Measurements from ENCODE around the gene CHST9.

DNA sequence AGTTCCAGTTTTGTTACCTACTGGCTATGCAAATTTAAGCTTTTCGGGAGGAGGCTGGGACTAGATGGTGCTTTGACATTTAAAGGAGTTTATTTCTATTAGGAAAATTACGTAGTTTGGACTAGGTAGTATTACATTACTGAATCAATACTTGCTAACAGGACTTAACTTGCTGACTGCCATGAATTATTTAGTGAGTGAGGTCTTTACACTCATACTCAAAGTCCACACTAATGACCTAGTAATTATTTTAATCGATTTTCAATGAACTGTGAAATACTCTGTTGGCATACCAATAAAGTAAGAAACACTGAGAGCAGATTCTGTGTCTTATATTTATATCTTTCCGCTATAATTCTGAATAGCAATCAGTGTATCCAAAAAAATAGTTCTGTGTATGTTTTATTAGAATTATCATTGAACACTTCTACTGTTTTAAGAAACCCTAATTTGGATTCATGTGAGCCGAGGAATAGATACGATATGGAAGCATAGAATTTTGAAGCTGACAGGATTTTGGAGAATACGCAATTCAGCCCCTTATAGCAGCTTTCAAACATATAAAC is 55.0 kb downstream of the CHST9 start:
- TF ChIP-seq CREB1 (IDR thresholded peaks at IDR 0.05) (no peak), CREB1 (CRISPR knock-in tag; IDR thresholded peaks at IDR 0.05) (no peak), TCF7 (IDR thresholded peaks at IDR 0.05; ENCODE audit: low read depth) (no peak), PRPF4 (IDR thresholded peaks at IDR 0.05; ENCODE audit: low read depth, low read length, poor library complexity, severe bottlenecking) (no peak), POLR2A (IDR thresholded peaks at IDR 0.05; ENCODE audit: insufficient read depth in 1 of 2, low read depth in 2 of 2, low read length in 2 of 2) (no peak), SMARCC2 (IDR thresholded peaks at IDR 0.05) (no peak), BHLHE40 (IDR thresholded peaks at IDR 0.05; ENCODE audit: low read length) (no peak), CCAR2 (optimal IDR thresholded peaks at IDR 0.05; ENCODE audit: low read depth, low read length) (no peak)
- TF ChIP-seq, protein P1, sequence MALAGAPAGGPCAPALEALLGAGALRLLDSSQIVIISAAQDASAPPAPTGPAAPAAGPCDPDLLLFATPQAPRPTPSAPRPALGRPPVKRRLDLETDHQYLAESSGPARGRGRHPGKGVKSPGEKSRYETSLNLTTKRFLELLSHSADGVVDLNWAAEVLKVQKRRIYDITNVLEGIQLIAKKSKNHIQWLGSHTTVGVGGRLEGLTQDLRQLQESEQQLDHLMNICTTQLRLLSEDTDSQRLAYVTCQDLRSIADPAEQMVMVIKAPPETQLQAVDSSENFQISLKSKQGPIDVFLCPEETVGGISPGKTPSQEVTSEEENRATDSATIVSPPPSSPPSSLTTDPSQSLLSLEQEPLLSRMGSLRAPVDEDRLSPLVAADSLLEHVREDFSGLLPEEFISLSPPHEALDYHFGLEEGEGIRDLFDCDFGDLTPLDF (CRISPR knock-in tag; IDR thresholded peaks at IDR 0.05) = no peak
- TF ChIP-seq, protein P2, sequence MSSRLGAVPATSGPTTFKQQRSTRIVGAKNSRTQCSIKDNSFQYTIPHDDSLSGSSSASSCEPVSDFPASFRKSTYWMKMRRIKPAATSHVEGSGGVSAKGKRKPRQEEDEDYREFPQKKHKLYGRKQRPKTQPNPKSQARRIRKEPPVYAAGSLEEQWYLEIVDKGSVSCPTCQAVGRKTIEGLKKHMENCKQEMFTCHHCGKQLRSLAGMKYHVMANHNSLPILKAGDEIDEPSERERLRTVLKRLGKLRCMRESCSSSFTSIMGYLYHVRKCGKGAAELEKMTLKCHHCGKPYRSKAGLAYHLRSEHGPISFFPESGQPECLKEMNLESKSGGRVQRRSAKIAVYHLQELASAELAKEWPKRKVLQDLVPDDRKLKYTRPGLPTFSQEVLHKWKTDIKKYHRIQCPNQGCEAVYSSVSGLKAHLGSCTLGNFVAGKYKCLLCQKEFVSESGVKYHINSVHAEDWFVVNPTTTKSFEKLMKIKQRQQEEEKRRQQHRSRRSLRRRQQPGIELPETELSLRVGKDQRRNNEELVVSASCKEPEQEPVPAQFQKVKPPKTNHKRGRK (CRISPR knock-in tag; IDR thresholded peaks at IDR 0.05) = no peak
